Sigmoid colon (tissue), 7 donors: ENCODE measurements around the gene MC2R. TPM values are rescaled to one million over a fixed set of nuclear protein-coding genes. Genes with fewer than 3 reads are reported as not detected.

ENCODE experiments used
- DNase-seq: peaks from one replicate; pipeline ENCODE4 v3.0.0-alpha.2; 2019
- H3K27ac ChIP-seq, 4 donors: fragments of 200-600 bp; sonication (generic); one replicate each; pipeline ENCODE4 v1.5.1; 2016 to 2019; ENCODE audit warnings: mild to moderate bottlenecking in 1 of 4
- H3K27me3 ChIP-seq, 3 donors: fragments of 200-600 bp; sonication (generic); one replicate each; pipeline ENCODE4 v1.5.1; 2019; ENCODE audit warnings: mild to moderate bottlenecking in 1 of 3
- H3K36me3 ChIP-seq, 4 donors: fragments of 200-600 bp; sonication (generic); one replicate each; pipeline ENCODE4 v1.5.1; 2016 to 2019
- H3K4me1 ChIP-seq, 4 donors: fragments of 200-600 bp; sonication (generic); one replicate each; pipeline ENCODE4 v1.5.1; 2017 to 2019
- H3K4me3 ChIP-seq, 4 donors: fragments of 200-600 bp; sonication (generic); one replicate each; pipeline ENCODE4 v1.5.1; 2017 to 2019; ENCODE audit warnings: mild to moderate bottlenecking in 2 of 4, moderate library complexity in 1 of 4
- H3K9me3 ChIP-seq, 4 donors: fragments of 200-600 bp in 3 of 4; sonication (generic) in 3 of 4; one replicate each; pipeline versions ENCODE4 v1.5.1 to v1.6.1; 2013 to 2019
- CTCF ChIP-seq, 4 experiments: fragments of 450-650 bp in 3 of 4; fragments of 200-600 bp in 1 of 4; IDR thresholded peaks; one replicate each; pipeline ENCODE4 v1.5.1; 2016 to 2019; ENCODE audit warnings: antibody characterized with exemption in 4 of 4, mild to moderate bottlenecking in 3 of 4, moderate library complexity in 2 of 4
- EP300 ChIP-seq, 4 donors: sonication (generic); formaldehyde crosslinking; IDR thresholded peaks; one replicate each; pipeline ENCODE4 v1.6.1; 2017; ENCODE audit warnings: antibody characterized with exemption in 4 of 4
- POLR2A ChIP-seq, 2 donors: fragments of 450-650 bp; IDR thresholded peaks; one replicate each; pipeline ENCODE4 v1.6.1; 2016; ENCODE audit warnings: antibody characterized with exemption in 2 of 2, mild to moderate bottlenecking in 2 of 2, moderate library complexity in 2 of 2
- POLR2AphosphoS5 ChIP-seq, 4 donors: sonication (generic); formaldehyde crosslinking; IDR thresholded peaks; one replicate each; pipeline ENCODE4 v1.6.1; 2017; ENCODE audit warnings: antibody characterized with exemption in 4 of 4
- WGBS, 2 donors: extraction: QIAGEN DNeasy Blood & Tissue Kit; methylation state at CpG; one replicate each; pipeline ENCODE4 v1.1.7; 2013; 5-methylcytosine and 5-hydroxymethylcytosine counted together
- intact Hi-C: fragments of 100-400 bp; cut with DNase I; formaldehyde crosslinking; loops from one replicate; pipeline ENCODE4 v1.15.1; 2023
- polyA plus RNA-seq, 3 donors: library from polyadenylated mRNA; stranded (reverse); fragments of 200-250 nt; gene quantifications; one replicate each; pipeline ENCODE4 v1.2.3, GENCODE V29; 2013
- total RNA-seq, 4 donors: library from RNA; depleted of rRNA; stranded (reverse); fragments of >200 nt; gene quantifications; one replicate each; pipeline ENCODE4 v1.1.0, GENCODE V29; 2016
- donor health status: healthy with polysubstance abuse.
- donor health status: Bipolar disorder and iron deficiency.
- donor health status: healthy.

The MC2R gene
- total and polyA plus RNA-seq, 7 donors: not detected

- intact Hi-C loops: no loop called here
- H3K27me3 ChIP-seq: no peaks in the 10 kb centered on the region
- WGBS, 2 donors: 80 to 87% methylated on average over 9 of the region's 9 CpGs
- H3K27ac ChIP-seq: no peak overlapping the region
- no peak overlapping the region for H3K4me3 ChIP-seq
- H3K36me3 ChIP-seq: no peaks in the 10 kb centered on the region
- H3K9me3 ChIP-seq: no peaks in the 10 kb centered on the region
- peaks cover 0 to 4% (median 0%) of the 10 kb centered on the region in 4 donors for H3K4me1 ChIP-seq
- TF ChIP-seq EP300 (IDR thresholded peaks at IDR 0.05): no peak
- TF ChIP-seq POLR2AphosphoS5 (IDR thresholded peaks at IDR 0.05): no peak
- no peak for TF ChIP-seq POLR2A (IDR thresholded peaks at IDR 0.05)
- no peak for TF ChIP-seq CTCF (IDR thresholded peaks at IDR 0.05)
- no peak for DNase-seq
These were observed 2.7 kb downstream of the MC2R start for GRCh38 chr18:13912601-13913000.

GRCh38 chr18:13910986-13911385 lies 4.3 kb downstream of the MC2R start:
- intact Hi-C loops: no loop called here
- no peak overlapping the region for H3K4me3 ChIP-seq
- H3K27me3 ChIP-seq: no peaks in the 10 kb centered on the region
- no peaks in the 10 kb centered on the region for H3K4me1 ChIP-seq
- H3K36me3 ChIP-seq: no peaks in the 10 kb centered on the region
- no peak overlapping the region for H3K27ac ChIP-seq
- H3K9me3 ChIP-seq: no peaks in the 10 kb centered on the region
- no peak for TF ChIP-seq CTCF (IDR thresholded peaks at IDR 0.05)
- TF ChIP-seq POLR2AphosphoS5 (IDR thresholded peaks at IDR 0.05): no peak
- no peak for TF ChIP-seq EP300 (IDR thresholded peaks at IDR 0.05)
- WGBS, 2 donors: 70 to 76% methylated on average over 6 of the region's 6 CpGs
- DNase-seq: no peak

GRCh38 chr18:13910501-13910900 lies 4.8 kb downstream of the MC2R start:
- Histone ChIP-seq H3K4me3 (no peak overlapping the region), H3K9me3 (no peaks in the 10 kb centered on the region), H3K4me1 (no peaks in the 10 kb centered on the region), H3K27ac (no peak overlapping the region), H3K36me3 (no peaks in the 10 kb centered on the region), H3K27me3 (no peaks in the 10 kb centered on the region)
- DNase-seq: no peak
- TF ChIP-seq POLR2A (IDR thresholded peaks at IDR 0.05): no peak
- TF ChIP-seq CTCF (IDR thresholded peaks at IDR 0.05): no peak
- TF ChIP-seq EP300 (IDR thresholded peaks at IDR 0.05): no peak
- no peak for TF ChIP-seq POLR2AphosphoS5 (IDR thresholded peaks at IDR 0.05)
- intact Hi-C loops: no loop called here

- H3K9me3 ChIP-seq: no peaks in the 10 kb centered on the region
- H3K27ac ChIP-seq: no peak overlapping the region
- intact Hi-C loops: no loop called here
- H3K4me3 ChIP-seq: no peak overlapping the region
- H3K27me3 ChIP-seq: no peaks in the 10 kb centered on the region
- no peaks in the 10 kb centered on the region for H3K36me3 ChIP-seq
- 63 to 81% methylated on average over 4 of the region's 4 CpGs for WGBS, 2 donors
- no peaks in the 10 kb centered on the region for H3K4me1 ChIP-seq
- no peak for DNase-seq
- TF ChIP-seq CTCF (IDR thresholded peaks at IDR 0.05): no peak
- TF ChIP-seq POLR2AphosphoS5 (IDR thresholded peaks at IDR 0.05): no peak
These were observed 6.0 kb downstream of the MC2R start for GRCh38 chr18:13909141-13909940.

GRCh38 chr18:13900633-13901032 lies 14.7 kb downstream of the MC2R start:
- H3K9me3 ChIP-seq: no peaks in the 10 kb centered on the region
- no peaks in the 10 kb centered on the region for H3K27me3 ChIP-seq
- H3K27ac ChIP-seq: no peak overlapping the region
- H3K4me3 ChIP-seq: no peak overlapping the region
- TF ChIP-seq CTCF (IDR thresholded peaks at IDR 0.05) (no peak), POLR2AphosphoS5 (IDR thresholded peaks at IDR 0.05) (no peak), POLR2A (IDR thresholded peaks at IDR 0.05) (no peak), EP300 (IDR thresholded peaks at IDR 0.05) (no peak)
- no peaks in the 10 kb centered on the region for H3K36me3 ChIP-seq
- H3K4me1 ChIP-seq: no peaks in the 10 kb centered on the region
- DNase-seq: no peak
- intact Hi-C loops: no loop called here
- 46 to 50% methylated on average over 1 of the region's 1 CpG for WGBS, 2 donors
